PFSK-1 (cell line): ENCODE results near the gene SLC17A8.

Source experiments
- FOXP2 ChIP-seq: optimal IDR thresholded peaks from 2 replicates; pipeline ENCODE3; 2011; ENCODE audit warnings: borderline replicate concordance, control low read depth, inconsistent platforms; ENCODE audit not compliant: insufficient read depth; ENCODE audit errors: extremely low read length, extremely low read depth
- POLR2AphosphoS5 ChIP-seq: IDR thresholded peaks from 2 replicates; pipeline ENCODE4 v1.6.1; 2012; ENCODE audit warnings: low read depth, mild to moderate bottlenecking, control low read depth, low read length, moderate library complexity
- SIN3A ChIP-seq: IDR thresholded peaks from 2 replicates; pipeline ENCODE4 v1.6.1; 2012; ENCODE audit warnings: mild to moderate bottlenecking, low read length, moderate library complexity, borderline replicate concordance; ENCODE audit not compliant: insufficient read depth
- TAF1 ChIP-seq: IDR thresholded peaks from 2 replicates; pipeline ENCODE4 v1.6.1; 2012; ENCODE audit warnings: low read length, control low read depth, borderline replicate concordance; ENCODE audit not compliant: insufficient read depth
- TF ChIP-seq, protein P1 (sequence below), 2 experiments: IDR thresholded peaks; 2 replicates each; pipeline versions ENCODE4 v1.6.1 to v1.8.0; 2011 to 2012; ENCODE audit warnings: low read depth in 2 of 2, low read length in 2 of 2, control low read depth in 1 of 2, inconsistent platforms in 1 of 2, mild to moderate bottlenecking in 1 of 2, moderate library complexity in 1 of 2; ENCODE audit not compliant: insufficient read depth in 1 of 2

Gene SLC17A8

DNA sequence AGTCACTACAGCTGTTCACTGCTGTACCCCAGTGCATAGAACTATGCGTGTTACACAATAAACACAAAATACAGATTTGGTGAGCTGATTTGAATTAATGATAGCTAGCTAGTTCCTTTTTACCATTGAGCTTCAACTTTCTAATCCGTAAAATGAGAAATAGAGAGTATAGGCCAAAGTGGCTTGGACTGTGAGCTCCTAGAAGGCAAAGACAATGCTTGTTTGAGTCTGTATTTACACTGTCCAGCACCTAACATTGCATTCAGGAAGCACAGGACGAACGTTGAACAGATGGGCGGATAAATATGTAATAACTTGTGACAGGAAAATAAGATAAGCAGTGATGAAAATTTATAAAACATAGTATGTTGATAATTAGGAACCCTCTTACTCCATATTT lies 31.5 kb downstream of the SLC17A8 start:
- no peak for TF ChIP-seq SIN3A
- TF ChIP-seq TAF1: no peak
- TF ChIP-seq FOXP2: no peak
- TF ChIP-seq, protein P1, sequence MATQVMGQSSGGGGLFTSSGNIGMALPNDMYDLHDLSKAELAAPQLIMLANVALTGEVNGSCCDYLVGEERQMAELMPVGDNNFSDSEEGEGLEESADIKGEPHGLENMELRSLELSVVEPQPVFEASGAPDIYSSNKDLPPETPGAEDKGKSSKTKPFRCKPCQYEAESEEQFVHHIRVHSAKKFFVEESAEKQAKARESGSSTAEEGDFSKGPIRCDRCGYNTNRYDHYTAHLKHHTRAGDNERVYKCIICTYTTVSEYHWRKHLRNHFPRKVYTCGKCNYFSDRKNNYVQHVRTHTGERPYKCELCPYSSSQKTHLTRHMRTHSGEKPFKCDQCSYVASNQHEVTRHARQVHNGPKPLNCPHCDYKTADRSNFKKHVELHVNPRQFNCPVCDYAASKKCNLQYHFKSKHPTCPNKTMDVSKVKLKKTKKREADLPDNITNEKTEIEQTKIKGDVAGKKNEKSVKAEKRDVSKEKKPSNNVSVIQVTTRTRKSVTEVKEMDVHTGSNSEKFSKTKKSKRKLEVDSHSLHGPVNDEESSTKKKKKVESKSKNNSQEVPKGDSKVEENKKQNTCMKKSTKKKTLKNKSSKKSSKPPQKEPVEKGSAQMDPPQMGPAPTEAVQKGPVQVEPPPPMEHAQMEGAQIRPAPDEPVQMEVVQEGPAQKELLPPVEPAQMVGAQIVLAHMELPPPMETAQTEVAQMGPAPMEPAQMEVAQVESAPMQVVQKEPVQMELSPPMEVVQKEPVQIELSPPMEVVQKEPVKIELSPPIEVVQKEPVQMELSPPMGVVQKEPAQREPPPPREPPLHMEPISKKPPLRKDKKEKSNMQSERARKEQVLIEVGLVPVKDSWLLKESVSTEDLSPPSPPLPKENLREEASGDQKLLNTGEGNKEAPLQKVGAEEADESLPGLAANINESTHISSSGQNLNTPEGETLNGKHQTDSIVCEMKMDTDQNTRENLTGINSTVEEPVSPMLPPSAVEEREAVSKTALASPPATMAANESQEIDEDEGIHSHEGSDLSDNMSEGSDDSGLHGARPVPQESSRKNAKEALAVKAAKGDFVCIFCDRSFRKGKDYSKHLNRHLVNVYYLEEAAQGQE (IDR thresholded peaks at IDR 0.05; ENCODE audit: insufficient read depth in 1 of 2, low read depth in 2 of 2, low read length in 2 of 2): no peak
- no peak for TF ChIP-seq POLR2AphosphoS5

DNA sequence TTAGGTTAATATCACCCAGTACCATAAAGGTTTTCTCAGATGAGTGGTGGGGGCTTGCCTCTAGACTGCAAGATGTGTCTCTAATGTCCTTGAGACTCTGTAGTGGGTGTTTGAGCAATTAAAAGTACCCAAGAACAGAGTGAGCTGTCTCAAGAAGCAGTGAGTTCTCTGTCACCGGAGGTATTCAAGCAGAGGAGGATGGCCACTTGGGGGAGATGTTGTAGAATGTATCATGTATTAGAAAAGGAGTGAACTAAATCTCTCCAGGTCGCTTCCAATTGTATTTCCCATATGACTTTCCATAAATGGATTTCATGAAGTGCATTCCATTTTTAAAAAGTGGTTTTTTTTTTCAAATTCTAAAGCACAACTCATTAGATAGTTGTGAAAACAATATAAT lies 35.0 kb downstream of the SLC17A8 start:
- TF ChIP-seq SIN3A (no peak), FOXP2 (no peak), POLR2AphosphoS5 (no peak), TAF1 (no peak)
- TF ChIP-seq, protein P1 (IDR thresholded peaks at IDR 0.05; ENCODE audit: insufficient read depth in 1 of 2, low read depth in 2 of 2, low read length in 2 of 2): no peak

DNA sequence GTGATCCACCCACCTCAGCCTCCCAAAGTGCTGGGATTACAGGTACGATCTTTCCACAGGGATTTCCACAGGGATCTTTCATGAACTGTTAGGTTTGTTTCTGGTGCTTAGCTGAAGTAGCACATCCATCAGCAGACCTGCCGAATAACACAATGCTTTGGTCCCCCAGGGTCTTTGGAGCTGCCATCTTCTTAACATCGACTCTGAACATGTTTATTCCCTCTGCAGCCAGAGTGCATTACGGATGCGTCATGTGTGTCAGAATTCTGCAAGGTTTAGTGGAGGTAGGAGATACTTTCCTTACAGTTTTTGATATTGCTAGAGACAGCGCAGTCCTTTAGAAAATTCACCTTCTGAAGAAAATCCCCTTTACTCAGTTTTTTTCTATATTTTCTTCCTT lies 36.3 kb downstream of the SLC17A8 start:
- no peak for TF ChIP-seq POLR2AphosphoS5
- TF ChIP-seq, protein P1 (IDR thresholded peaks at IDR 0.05; ENCODE audit: insufficient read depth in 1 of 2, low read depth in 2 of 2, low read length in 2 of 2): no peak

DNA sequence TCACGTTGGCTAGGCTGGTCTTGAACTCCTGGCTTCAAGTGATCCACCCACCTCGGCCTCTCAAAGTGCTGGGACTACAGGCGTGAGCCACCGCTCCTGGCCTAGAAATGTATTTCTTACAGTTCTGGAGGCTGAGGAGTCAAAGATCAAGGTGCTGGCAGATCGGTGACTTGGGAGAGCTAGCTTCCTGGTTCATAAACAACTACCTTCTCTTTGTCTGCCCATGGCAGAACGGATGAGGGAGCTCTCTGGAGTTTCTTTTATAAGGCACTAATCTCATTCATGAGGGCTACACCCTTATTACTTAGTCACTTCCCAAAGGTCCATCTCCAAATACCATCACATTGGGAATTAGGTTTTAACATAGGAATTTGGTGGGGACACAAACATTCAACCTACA lies 38.9 kb downstream of the SLC17A8 start:
- no peak for TF ChIP-seq TAF1
- TF ChIP-seq SIN3A: no peak

DNA sequence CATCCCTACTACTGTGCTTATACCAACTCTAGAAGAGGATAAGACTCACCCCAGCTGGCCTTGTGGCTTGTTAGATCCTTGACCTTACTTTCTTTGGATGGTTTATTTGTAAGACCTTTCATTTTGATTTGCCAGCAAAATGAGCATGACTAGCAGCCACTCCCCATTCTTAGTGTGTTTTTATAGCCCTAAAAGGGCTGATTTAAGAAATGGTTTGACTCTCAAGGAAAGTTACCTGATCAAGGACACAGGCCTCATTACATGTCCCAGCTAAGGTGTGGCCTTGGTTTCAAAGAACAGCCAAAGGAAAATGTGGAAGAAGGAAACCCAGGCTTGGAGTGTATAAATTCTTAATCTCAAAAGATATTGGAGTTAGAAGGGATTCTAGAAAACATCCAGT lies 41.4 kb downstream of the SLC17A8 start:
- TF ChIP-seq TAF1 (no peak), POLR2AphosphoS5 (no peak), SIN3A (no peak), FOXP2 (no peak)
- TF ChIP-seq, protein P1 (IDR thresholded peaks at IDR 0.05; ENCODE audit: insufficient read depth in 1 of 2, low read depth in 2 of 2, low read length in 2 of 2): no peak
